HG03469 (cell line): Measurements from ENCODE around the gene RILP.

Source experiments
- ATAC-seq: cut with Tn5 transposase; IDR thresholded peaks from one replicate; pipeline ENCODE4 v1.9.1; 2021; ENCODE audit warnings: mild to moderate bottlenecking, moderate library complexity, moderate number of reproducible peaks; ENCODE audit not compliant: unreplicated experiment

Gene RILP

DNA sequence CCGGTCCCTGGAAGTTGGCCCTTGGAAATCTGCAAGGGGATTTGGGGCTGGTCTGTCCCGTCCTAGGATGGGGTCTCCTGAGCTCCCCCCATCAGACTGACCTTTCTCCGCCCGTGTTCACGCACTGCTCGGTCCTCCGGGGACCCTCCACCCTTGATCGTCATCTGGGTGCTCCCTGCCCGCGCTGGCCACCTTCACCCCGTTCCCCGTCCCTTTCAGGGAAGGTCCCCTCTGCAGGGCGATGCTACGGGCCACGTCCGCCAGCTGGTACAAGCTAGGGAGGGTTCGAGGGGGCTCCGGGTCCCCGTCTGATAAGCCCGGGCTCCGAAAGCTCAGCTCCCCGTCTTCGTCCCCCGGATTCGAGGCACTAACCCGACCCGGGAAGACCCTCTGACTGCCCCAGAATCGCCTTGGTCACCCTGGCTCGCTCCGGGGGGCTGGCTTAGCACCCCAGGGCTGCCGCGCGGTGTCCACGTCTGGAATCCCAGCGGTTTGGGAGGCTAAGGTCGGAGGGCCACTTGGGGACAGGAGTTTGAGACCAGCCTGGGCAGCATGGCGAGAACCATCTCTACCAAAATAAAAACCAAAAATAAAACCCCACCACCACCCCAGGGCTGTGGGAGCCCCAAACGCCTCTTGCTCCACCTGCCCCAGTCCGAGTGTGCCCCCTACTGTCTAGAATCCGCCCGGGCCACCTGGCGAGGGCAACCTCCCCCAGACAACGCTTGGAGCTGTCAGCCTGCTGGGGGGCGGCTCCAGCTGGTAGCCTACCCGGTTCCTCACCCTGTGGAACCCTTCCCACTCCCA, 20.0 kb downstream of the RILP start:
- no peak for ATAC-seq

DNA sequence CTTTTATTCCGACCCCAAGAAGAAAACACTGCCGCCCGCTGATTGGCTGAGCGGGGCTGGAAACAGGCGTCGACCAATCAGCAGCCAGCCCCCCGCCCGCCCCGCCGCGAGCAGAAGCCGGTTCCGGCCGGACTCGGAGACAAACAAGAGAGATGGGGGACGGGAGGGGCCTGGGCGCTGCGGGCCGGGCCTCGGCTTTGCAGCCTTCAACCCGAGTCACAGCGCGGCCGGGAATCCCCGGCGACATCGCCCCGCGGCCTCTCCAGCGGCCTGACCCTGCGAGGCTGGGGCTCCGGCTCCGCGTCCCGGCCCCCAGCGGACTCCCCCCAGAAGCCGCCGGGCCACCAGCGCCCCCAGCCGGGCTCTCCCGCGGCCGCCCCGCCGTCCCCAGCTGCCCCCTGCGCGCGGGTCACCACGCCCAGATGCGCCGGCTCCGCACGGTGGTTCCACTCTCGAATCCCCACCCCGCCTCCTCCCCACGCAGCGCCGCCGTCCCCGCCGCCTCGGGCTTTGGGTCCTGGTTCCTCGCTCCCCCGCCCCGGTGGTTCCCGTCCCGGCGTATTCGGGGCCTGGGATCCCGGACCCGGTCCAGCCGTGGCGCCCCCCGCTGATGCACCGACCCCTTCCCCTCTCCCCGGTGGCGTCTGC, 20.7 kb downstream of the RILP start:
- ATAC-seq, result no peak

DNA sequence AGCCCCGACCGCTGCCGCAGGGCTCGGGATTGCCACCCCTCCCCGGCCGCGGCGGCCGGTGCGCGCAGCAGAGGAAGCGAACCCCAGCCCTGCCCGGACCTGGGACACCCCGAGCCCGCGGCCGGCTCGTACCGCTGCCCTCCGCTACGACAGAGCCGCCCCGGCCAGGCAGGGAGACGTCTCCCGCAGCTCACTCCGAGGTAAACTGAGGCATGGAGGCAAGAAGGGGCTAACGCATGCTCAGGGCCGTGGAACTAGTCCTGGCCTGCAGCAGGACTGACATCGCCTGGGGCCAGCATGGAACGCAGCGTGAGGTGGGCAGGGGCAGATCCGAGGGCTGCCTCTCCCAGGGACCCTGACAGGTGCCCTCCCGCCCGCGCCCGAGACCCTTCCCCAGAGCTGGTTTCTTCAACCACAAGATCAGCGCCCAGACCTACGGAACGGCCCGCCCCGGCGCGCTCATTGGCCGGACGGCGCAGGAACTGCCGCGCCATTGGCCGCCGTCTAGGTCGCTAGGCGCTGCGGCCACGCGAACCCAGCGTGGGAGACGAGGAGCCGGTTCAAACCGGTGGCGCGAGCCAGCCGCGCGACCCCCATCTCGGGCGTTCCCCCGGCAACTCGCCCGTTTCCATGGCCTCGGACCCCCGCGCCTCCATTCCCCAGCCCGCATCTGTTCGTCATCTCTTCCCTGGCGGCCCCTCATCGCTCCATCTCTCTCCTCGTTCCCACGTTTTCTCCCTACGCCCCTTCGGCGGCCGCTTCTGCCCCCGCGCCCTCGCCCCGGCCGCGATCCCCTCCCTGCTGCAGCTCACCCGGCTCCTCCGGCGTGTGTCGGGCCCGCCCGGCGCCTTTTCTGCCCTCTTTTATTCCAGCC, 21.4 kb downstream of the RILP start, which contains the start of gene SLC43A2:
Gene SLC43A2 (minus strand): TSS at position 853 of the 874 bp plus-strand sequence. CDS start 960 bp downstream, outside the sequence.
- ATAC-seq, result no peak

DNA sequence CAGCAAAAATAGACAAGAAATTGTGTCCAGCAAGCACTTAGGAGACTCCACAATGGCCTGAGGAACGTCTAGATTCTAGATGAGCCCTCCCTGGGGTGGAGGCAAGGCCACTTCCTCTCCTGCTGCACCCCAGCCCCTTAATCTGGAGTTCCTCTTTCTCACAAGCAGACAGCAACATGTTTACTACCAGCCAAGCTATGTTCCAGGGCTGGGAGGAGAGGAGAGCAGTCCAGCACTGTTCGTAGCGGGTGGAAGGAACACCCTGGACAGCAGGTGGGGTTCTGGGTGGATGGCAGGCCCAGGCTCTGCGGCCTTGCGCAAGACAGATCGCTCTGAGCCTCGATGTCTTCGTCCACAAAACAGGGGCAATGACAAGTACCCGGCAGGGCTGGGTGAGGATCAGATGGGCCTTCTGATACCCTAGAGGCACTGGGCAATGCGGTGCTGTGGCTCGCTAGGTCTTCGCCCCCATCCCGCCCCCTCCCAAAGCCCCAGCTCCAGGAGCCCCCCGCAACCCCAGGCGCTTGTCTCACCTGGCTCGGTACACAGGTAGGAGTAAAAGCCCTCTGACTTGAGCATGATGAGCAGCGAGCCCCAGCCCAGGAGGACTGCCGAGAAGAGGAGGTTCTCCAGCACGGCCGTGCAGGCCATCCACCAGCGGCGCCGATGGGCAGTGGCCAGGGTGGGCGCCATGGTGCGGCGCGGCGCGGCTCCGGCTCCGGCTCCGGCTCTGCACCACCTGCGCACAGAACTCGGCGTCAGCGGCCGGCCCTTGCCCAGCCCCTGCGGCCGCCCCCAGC, 22.3 kb downstream of the RILP start:
- no peak for ATAC-seq

DNA sequence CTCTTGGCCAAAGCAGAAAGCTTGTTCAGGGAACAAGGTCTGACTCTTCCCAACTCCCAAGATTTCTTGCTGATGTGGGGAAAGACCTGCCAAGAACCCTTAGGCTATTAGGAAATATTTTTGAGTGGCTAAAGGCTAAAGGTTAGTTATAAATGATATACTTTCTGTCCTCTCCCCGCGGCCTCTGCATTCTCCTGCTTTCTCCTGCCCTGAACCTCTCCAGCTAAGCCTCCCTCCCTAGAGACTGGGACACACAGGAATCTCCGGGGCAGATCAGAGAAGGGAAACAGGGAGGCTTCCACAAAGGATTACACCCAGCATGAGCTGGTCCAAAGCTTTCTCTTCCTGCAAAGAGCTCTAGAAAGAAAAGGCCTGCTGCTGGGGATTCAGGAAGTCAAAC, 23.3 kb downstream of the RILP start:
- ATAC-seq, result no peak

DNA sequence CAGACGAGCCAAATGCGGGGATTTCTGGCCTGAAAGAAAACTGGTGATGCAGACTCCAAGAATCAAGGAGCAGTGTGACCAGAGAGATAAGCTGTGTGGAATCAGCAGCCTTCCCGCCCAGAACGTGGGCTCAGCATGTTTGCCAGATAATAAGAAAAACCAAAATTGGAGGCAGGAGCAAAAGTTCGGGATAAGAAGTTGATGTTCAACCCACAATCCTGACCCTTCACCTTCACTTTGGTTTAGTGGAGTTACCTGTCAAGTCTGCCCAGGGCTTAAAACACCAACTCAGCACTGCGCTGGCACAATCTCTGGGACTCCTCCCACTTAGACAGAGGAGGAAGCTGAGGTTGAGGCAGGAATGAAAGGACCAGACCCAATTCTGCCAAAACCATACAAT, 24.1 kb downstream of the RILP start:
- ATAC-seq, result no peak

DNA sequence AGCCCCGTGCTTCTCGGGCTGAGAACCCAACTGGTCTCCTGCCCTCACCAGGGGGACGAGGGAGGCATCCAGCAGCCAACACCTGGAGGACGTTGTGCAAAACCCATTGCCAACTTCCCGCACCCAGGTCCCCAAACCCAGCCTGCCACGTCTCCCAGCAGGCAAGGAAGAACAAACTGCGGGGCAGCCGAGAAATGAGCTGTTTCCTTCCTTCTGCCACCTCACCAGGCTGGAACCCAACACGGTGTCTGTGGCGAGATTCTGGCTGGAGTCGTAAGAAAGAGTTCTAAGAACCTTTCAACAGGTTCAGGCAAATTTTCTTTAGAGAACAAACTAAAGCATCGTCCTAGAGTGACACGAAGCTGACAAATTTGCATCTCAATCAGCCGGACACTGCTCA, 24.6 kb downstream of the RILP start:
- ATAC-seq, result no peak

DNA sequence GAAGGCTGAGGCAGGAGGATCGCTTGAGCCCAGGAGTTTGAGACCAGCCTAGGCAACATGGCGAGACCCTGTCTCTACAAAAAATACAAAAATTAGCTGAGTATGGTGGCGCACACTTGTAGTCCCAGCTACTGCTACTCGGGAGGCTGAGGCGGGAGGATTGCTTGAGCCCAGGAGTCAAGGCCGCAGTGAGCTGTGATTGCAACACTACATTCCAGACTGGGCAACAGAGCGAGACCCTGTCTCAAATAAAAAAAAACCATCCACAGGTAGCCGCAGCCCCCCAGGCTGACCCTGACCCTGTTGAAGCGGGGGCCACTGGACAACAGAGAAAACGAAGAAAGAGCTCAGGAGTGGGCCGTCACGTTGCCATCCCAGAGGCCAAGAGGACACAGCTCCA, 25.0 kb downstream of the RILP start:
- ATAC-seq, result no peak

DNA sequence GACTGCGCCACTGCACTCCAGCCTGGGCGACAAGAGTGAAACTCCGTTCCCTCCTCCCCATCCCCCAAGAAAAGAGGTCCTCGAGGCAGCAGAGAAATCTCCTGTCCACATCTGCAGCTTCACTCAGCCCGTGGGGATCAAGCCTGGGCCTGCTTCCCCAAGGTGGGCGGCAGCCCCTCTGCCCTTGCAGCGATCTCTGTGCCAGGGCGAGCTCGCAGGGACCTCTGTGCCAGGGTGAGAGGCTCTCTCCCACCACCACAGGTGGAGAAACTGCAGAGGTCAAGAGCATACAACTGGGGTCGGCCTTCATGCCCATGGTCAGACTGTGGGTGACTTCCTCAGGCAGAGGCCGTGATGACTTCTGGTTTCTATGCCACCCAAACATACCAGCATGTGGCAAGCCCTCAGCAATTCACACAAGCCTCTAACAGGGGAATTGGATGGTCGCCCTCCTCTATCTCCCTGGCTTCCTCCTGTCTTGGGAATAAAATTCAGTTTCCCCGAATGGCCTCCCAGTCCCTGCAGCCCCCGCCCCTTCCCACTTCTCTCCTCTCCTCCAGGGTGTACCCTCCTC, 26.5 kb downstream of the RILP start:
- ATAC-seq, result no peak

DNA sequence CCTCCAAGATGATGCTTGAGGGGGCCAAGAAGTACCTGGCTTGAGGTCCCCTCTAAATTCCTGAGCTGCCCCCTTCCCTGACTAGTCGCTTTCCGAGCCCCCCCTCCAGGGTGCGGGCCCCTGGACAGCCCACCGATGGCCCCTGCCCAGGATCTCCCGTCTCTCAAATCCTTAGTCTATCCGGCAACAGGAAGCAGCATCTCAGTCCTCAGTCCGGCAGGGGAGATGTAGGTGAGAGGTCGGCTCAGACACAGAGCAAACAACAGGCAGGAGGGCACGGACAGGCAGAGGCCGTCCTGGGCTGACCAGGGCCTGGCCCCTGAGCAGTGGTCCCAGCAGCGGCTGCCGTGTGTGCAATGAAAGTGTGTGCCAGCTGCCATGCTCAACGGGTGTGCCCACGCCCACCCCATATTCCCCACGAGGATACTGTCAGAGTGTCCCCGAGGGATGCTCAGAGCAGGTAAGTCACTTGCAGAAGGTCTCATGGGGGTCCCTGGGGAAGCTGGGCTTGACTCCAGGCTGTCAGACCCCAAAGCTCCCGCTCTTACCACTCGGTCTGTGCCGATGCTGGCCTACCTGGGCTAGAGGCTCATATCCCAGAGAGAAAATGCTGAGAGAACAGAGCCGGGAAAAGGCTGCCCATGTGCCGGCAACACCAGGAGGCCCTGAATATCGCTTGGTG, 28.3 kb downstream of the RILP start:
- ATAC-seq, result no peak

DNA sequence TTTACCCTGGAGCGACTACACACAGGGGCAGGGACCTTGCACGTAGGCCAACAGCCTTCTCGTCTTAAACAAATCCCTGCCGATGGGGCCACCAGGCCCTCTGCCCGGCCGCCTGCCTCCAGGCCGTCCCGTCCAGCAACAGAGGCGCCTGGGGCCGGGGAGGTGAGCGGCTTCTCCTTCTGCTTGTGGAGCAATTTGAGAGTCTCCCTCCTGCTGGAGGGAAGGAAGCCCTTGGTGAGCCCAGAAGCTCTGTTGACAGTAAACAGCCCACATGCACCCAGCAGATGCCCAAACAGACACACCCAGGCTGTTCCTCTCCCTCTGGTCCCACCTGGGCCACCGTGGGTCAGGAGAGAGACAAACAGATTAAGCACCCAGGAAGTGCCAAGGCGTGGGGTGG, 29.2 kb downstream of the RILP start:
- ATAC-seq, result no peak

DNA sequence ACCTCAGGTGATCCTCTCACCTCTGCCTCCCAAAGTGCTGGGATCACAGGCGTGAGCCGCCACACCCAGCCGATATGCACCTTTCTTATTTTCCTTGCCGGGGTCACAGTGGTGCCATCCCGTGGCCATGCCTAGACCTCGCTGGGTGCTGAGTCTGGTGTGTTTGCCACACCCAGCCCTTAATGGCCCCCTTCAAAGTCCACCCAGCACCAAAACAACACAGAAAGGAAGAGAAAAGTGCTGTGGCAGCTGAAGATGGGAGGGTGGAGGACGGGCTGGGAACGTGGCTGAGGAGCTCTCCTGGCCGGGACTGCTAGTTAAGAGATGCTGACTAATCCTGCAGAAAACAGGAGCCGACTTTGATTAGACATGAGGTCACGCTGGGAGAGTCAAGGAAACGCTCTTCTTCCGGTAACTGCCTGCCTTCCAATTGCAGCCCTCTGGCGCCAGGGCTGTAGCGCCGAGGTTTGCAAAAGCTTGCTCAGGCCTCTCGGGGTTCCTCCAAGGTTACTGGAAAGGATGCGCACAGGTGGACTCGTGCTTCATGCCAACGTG, 32.0 kb downstream of the RILP start:
- ATAC-seq, result no peak

DNA sequence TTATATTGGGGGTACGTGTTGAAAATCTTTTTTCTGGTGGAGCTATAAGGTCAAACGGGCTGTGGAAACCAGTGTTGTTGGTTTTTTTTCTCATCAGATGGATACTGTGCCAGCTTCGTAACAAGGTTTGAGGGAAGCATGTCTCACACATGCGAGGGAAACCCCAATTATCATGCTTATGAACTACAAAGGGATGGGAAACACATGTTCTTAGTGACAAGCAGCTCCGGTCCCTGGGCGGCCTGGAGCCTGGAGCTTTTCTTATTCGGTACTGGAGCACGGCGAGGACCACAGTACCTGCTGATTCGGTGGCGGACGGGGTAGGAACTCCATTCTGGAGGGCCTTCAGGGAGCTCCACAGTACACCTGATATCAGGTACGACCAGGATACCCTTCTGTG, 33.6 kb downstream of the RILP start:
- no peak for ATAC-seq

DNA sequence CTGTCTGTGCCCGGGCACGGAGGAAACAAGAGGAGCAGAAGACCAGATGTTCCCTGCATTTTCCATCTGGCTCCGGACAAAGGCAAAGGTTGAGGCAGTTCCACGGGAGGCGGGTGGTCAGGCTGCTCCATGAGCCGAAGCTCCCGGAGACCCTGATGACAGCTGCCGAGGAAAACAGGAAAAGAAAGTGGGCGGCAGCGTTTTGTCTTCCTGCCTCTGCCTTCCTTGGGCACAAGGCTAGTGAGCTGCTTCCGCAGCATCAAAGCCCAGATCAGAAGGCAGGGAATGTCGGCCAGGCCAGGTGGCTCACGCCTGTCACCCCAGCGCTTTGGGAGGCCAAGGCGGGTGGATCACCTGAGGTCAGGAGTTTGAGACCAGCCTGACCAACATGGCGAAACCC, 37.3 kb downstream of the RILP start:
- ATAC-seq, result no peak

DNA sequence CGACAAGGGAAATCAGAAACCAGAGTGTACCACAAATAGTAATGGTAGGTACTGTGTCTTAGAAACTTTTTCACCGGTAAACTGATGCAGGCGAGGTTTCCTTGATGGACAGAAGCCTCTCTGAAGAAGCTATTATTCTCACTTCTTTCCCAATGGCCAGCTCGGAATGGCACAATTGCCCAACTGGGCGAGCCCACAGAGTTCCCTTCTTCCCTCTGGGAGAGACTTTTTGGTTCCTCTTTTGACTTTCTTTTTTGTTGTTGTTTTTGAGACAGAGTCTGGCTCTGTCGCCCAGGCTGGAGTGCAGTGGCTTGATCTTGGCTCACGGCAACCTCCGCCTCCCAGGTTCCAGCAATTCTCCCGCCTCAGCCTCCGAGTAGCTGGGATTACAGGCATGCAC, 38.0 kb downstream of the RILP start:
- ATAC-seq, result no peak

DNA sequence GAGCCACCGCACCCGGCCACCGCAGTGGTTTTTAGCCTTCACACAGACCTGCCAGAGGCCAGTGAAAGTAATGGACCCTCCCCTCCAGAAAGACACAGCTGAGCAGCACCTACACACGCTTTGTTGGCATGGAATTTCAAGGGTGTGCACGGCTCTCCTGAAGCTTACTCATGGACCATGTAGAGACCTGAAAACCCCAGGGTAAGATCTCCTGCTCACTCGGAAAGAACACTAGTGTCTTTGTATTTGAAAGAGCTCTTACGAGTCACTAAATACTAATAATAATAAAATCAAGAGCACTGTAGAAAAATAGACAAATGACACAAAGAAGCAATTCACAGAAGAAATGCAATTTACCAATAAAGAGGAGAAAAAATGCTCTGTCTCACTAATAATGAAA, 41.0 kb downstream of the RILP start:
- ATAC-seq, result no peak

DNA sequence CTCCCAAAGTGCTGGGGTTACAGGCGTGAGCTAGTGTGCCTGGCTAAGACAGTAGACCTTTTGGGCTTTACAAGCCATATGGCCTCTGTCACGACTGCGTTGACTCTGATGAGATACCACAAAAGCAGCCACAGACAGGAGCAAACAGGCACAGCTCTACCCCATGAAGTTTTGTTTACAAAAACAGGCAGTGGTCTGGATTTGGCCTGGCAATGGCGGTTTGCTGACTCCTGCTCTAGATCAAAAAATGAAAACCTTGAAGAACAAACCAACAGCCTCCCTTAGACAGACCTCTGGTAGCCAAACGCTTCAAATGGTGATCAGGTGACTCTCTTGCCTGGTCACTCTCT, 41.7 kb downstream of the RILP start:
- ATAC-seq, result no peak

DNA sequence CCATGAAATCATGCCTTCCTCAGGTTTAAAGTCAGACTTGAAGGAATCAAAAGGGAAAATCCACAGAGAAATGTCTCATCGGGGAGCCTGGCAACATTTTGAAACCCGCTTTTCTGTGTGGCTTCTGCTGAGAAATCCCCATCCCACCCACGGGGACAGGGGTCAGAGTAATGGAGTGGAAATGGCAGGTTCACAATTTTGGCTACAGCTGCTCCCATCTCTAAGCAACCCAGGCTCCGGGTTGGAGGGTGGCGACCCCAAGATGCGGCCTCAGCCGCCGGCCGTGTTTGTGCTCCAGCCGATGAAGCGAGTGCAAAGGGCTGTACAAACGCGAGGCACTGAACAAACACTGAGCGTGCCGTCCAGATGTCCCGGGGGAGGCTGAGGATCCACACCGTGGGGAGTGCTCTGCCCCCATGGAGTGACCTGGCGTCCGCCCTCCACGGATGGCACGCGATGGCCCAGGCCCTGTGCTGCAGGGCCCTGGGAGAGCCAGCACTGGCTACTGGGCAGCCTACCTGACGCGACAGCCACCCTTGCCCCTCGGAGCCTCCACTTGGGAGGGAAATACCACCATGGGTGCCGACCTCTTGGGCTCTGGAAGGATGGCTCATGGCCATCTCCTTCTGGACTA, 43.2 kb downstream of the RILP start:
- ATAC-seq, result no peak

DNA sequence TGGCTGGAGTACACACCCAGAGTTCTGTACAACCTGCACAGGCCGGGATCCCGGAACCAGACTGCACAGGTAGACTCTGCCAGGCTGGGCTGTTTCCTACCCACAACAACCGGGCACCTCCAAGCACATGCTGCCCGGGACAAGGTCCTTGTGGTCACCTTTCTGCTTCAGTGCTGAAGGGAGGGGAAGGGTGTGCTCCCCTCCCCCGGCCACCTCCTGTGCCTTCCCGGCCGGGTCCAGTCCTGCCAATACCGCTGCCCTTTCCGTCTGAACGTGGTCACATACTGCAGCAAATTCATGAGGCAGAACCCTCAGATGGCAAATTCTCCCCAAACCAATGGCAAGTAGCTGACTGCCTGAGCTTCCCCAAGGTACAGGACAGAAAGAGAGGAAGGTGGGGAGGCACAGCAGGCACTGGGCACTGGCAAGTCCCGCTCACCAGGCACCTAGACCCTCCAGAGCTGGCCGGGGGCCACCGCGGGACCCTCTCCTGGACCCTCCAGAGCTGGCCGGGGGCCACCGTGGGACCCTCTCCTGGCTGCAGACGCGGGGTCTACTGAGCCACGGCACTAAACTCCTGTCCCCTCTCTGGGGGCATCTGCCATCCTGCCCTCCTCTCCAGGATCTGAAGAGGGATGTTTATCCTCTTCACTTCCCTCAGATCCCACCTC, 43.9 kb downstream of the RILP start:
- ATAC-seq, result no peak
